SU-DHL-6 (cell line): ENCODE data around the gene ARL4D.

Source experiments
- H2AFZ ChIP-seq: fragments of 200-600 bp; sonication (generic); 2 replicates; pipeline ENCODE4 v1.6.1; 2014; ENCODE audit warnings: low read depth, mild to moderate bottlenecking, moderate library complexity, mixed read lengths, antibody characterized with exemption, low read length; ENCODE audit not compliant: severe bottlenecking
- H3F3A ChIP-seq: fragments of 200-600 bp; shearing (Covaris generic); 2 replicates; pipeline ENCODE4 v1.6.0; 2016; ENCODE audit warnings: antibody characterized with exemption, mild to moderate bottlenecking; ENCODE audit not compliant: insufficient read depth
- H3K27ac ChIP-seq: fragments of 200-600 bp; sonication (generic); 2 replicates; pipeline ENCODE4 v1.5.1; 2016; ENCODE audit warnings: low read depth, mild to moderate bottlenecking, low read length, moderate library complexity, mixed read lengths
- H3K27me3 ChIP-seq: fragments of 200-600 bp; sonication (generic), shearing (Covaris generic); 2 replicates; pipeline ENCODE4 v1.6.0; 2014; ENCODE audit warnings: mild to moderate bottlenecking, low read length
- H3K36me3 ChIP-seq: fragments of 200-600 bp; sonication (generic); 2 replicates; pipeline ENCODE4 v1.6.1; 2014; ENCODE audit warnings: mild to moderate bottlenecking, low read length, mixed read lengths
- H3K4me2 ChIP-seq: fragments of 300-600, 200-600 bp; shearing (Covaris generic), sonication (generic); 2 replicates; pipeline ENCODE4 v1.6.0; 2014; ENCODE audit warnings: low read length, low read depth, mild to moderate bottlenecking; ENCODE audit not compliant: poor library complexity, severe bottlenecking
- H3K4me3 ChIP-seq: fragments of 200-600 bp; sonication (generic); 2 replicates; pipeline ENCODE4 v1.5.1; 2014; ENCODE audit warnings: antibody characterized with exemption, low read length, mild to moderate bottlenecking, mixed read lengths; ENCODE audit not compliant: insufficient read depth, poor library complexity, severe bottlenecking
- H3K79me2 ChIP-seq: fragments of 200-600 bp; sonication (generic); 2 replicates; pipeline ENCODE4 v1.6.1; 2014; ENCODE audit warnings: mild to moderate bottlenecking, low read length, moderate library complexity; ENCODE audit not compliant: insufficient read depth
- H3K9ac ChIP-seq: fragments of 200-600 bp; sonication (generic); 2 replicates; pipeline ENCODE4 v1.7.0; 2014; ENCODE audit warnings: mild to moderate bottlenecking, low read length
- H3K9me2 ChIP-seq: fragments of 200-600 bp; sonication (generic); replicated peaks from 2 replicates; pipeline ENCODE4 v1.6.1; 2014; ENCODE audit warnings: low read length; ENCODE audit not compliant: insufficient read depth
- H3K9me3 ChIP-seq: fragments of 200-600 bp; sonication (generic); 2 replicates; pipeline ENCODE4 v1.6.1; 2014; ENCODE audit warnings: low read length, mixed read lengths; ENCODE audit not compliant: insufficient read depth
- H4K20me1 ChIP-seq: fragments of 200-600 bp; sonication (generic); 2 replicates; pipeline ENCODE4 v1.6.1; 2014; ENCODE audit warnings: low read depth, mild to moderate bottlenecking, antibody characterized with exemption, low read length, moderate library complexity, mixed read lengths
- CTCF ChIP-seq: fragments of 200-600 bp; sonication (generic); IDR thresholded peaks from one replicate; pipeline ENCODE4 v1.5.1; 2017; ENCODE audit warnings: antibody characterized with exemption, mild to moderate bottlenecking, low read length, moderate library complexity; ENCODE audit not compliant: insufficient read depth, poor library complexity, severe bottlenecking
- EZH2phosphoT487 ChIP-seq: fragments of 200-600 bp; sonication (generic), shearing (Covaris generic); conservative IDR thresholded peaks from 2 replicates; pipeline ENCODE4 v1.6.1; 2018; ENCODE audit warnings: mild to moderate bottlenecking, antibody characterized with exemption, low read length, moderate library complexity, mixed read lengths

ARL4D gene

GRCh38 chr17:43383826-43384475 is 14.8 kb upstream of the ARL4D start:
- Histone ChIP-seq H3K27ac (no peak overlapping the region), H3F3A (no peaks in the 10 kb centered on the region), H3K9me2 (no peaks in the 10 kb centered on the region), H3K4me2 (no peak overlapping the region), H3K36me3 (no peaks in the 10 kb centered on the region), H3K9me3 (peaks cover 17% of the 10 kb centered on the region; the same call in 1 of the 2 replicates), H2AFZ (no peak overlapping the region), H3K27me3 (no peaks in the 10 kb centered on the region), H3K4me3 (no peak overlapping the region), H4K20me1 (no peaks in the 10 kb centered on the region), H3K9ac (no peak overlapping the region), H3K79me2 (no peaks in the 10 kb centered on the region)
- no peak for TF ChIP-seq CTCF
- no peak for TF ChIP-seq EZH2phosphoT487

- Histone ChIP-seq H3K27me3 (no peaks in the 10 kb centered on the region), H4K20me1 (no peaks in the 10 kb centered on the region), H3K9me2 (no peaks in the 10 kb centered on the region), H3K4me3 (no peak overlapping the region), H3K36me3 (no peaks in the 10 kb centered on the region), H2AFZ (no peak overlapping the region), H3K79me2 (no peaks in the 10 kb centered on the region), H3F3A (no peaks in the 10 kb centered on the region), H3K27ac (no peak overlapping the region), H3K9me3 (peaks cover 17% of the 10 kb centered on the region; the same call in 1 of the 2 replicates), H3K9ac (no peak overlapping the region), H3K4me2 (no peak overlapping the region)
- no peak for TF ChIP-seq EZH2phosphoT487
- TF ChIP-seq CTCF: no peak
Measured at GRCh38 chr17:43384476-43384862, 14.3 kb upstream of the ARL4D start.

- Histone ChIP-seq H3K9me2 (no peaks in the 10 kb centered on the region), H3K27ac (no peak overlapping the region), H3K9ac (no peak overlapping the region), H3K4me3 (no peak overlapping the region), H4K20me1 (no peaks in the 10 kb centered on the region), H3K27me3 (no peaks in the 10 kb centered on the region), H3K36me3 (no peaks in the 10 kb centered on the region), H3K9me3 (peaks cover 12% of the 10 kb centered on the region; the same call in 1 of the 2 replicates), H2AFZ (no peak overlapping the region), H3K79me2 (no peaks in the 10 kb centered on the region), H3K4me2 (no peak overlapping the region), H3F3A (no peaks in the 10 kb centered on the region)
- TF ChIP-seq EZH2phosphoT487: no peak
Measured at GRCh38 chr17:43385046-43385831, 13.6 kb upstream of the ARL4D start.
